RWPE2 (cell line): ENCODE data around the gene TSPO2.

Source experiments
- ATAC-seq: fragments of 200-7000 bp; cut with Tn5 transposase; 3 replicates; pipeline ENCODE4 v1.9.1; 2021; ENCODE audit warnings: low read depth
- DNase-seq: peaks from one replicate; pipeline ENCODE4 v3.0.0-alpha.2; 2020; ENCODE audit warnings: low spot score
- H3K27ac ChIP-seq: fragments of 450-650 bp; 2 replicates; pipeline ENCODE4 v1.5.1; 2017; ENCODE audit warnings: mild to moderate bottlenecking; ENCODE audit not compliant: poor library complexity, severe bottlenecking
- H3K27me3 ChIP-seq: fragments of 250-450 bp; sonication (Bioruptor Pico); 2 replicates; pipeline ENCODE4 v1.5.1; 2021; ENCODE audit warnings: mild to moderate bottlenecking, moderate library complexity; ENCODE audit not compliant: insufficient read depth, poor library complexity, severe bottlenecking
- H3K36me3 ChIP-seq: fragments of 250-450 bp; sonication (Bioruptor Pico); 2 replicates; pipeline ENCODE4 v1.5.1; 2020; ENCODE audit warnings: low read depth, mild to moderate bottlenecking, moderate library complexity
- H3K4me1 ChIP-seq: fragments of 250-450 bp; sonication (Bioruptor Pico); 2 replicates; pipeline ENCODE4 v1.5.1; 2021; ENCODE audit warnings: mild to moderate bottlenecking, moderate library complexity; ENCODE audit not compliant: insufficient read depth, poor library complexity, severe bottlenecking
- H3K4me3 ChIP-seq: fragments of 250-450 bp; sonication (Bioruptor Pico); 2 replicates; pipeline ENCODE4 v1.5.1; 2021; ENCODE audit warnings: mild to moderate bottlenecking, moderate library complexity; ENCODE audit not compliant: severe bottlenecking
- H3K9me3 ChIP-seq: fragments of 250-450 bp; sonication (Bioruptor Pico); 2 replicates; pipeline ENCODE4 v1.5.1; 2021; ENCODE audit warnings: mild to moderate bottlenecking, moderate library complexity; ENCODE audit not compliant: severe bottlenecking
- TF ChIP-seq, protein P1 (sequence below): fragments of 450-650 bp; IDR thresholded peaks from one replicate; pipeline ENCODE4 v1.5.1; 2017; ENCODE audit warnings: mild to moderate bottlenecking, moderate library complexity; ENCODE audit not compliant: poor library complexity, severe bottlenecking

TSPO2 gene

DNA sequence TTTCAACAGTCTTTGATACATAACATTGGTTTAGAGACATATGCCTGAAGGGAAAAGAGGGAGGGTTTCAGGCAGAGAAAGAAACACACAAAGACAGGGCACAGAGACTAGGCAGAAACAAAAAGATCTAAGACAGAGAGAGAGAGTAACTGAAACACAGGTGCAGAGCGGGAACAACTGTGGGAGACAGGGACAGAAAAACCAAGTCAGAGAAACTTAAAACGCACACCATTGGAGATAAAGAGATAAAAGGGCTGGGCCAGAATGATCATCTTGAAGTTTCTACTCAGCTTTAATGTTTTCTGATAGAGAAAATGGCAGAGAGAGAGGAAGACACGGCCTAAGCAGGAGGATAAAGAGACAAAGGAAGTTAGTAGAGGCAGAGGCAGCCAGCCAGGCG lies 15.0 kb upstream of the TSPO2 start:
- Histone ChIP-seq H3K9me3 (no peaks in the 10 kb centered on the region), H3K4me1 (peaks cover 23% of the 10 kb centered on the region), H3K27ac (no peak overlapping the region), H3K4me3 (no peak overlapping the region), H3K27me3 (no peaks in the 10 kb centered on the region), H3K36me3 (no peaks in the 10 kb centered on the region)
- TF ChIP-seq, protein P1, sequence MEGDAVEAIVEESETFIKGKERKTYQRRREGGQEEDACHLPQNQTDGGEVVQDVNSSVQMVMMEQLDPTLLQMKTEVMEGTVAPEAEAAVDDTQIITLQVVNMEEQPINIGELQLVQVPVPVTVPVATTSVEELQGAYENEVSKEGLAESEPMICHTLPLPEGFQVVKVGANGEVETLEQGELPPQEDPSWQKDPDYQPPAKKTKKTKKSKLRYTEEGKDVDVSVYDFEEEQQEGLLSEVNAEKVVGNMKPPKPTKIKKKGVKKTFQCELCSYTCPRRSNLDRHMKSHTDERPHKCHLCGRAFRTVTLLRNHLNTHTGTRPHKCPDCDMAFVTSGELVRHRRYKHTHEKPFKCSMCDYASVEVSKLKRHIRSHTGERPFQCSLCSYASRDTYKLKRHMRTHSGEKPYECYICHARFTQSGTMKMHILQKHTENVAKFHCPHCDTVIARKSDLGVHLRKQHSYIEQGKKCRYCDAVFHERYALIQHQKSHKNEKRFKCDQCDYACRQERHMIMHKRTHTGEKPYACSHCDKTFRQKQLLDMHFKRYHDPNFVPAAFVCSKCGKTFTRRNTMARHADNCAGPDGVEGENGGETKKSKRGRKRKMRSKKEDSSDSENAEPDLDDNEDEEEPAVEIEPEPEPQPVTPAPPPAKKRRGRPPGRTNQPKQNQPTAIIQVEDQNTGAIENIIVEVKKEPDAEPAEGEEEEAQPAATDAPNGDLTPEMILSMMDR = no peak
- no peak for ATAC-seq
- DNase-seq = no peak

GRCh38 chr6:41027799-41028560 lies 14.3 kb upstream of the TSPO2 start:
- ATAC-seq = peak; percentile 86

GRCh38 chr6:41028561-41029412 lies 13.5 kb upstream of the TSPO2 start:
- Histone ChIP-seq H3K4me3 (peak overlapping the region; percentile 17), H3K9me3 (no peaks in the 10 kb centered on the region), H3K27me3 (no peaks in the 10 kb centered on the region), H3K4me1 (peaks cover 7% of the 10 kb centered on the region), H3K27ac (no peak overlapping the region), H3K36me3 (no peaks in the 10 kb centered on the region)
- TF ChIP-seq, protein P1 = no peak
- DNase-seq (no peak), ATAC-seq (peak; percentile 15; the same call in 2 of the 3 replicates)

More at GRCh38 chr6:41027799-41028560, 14.3 kb upstream of the TSPO2 start:
- H3K27me3 ChIP-seq = no peaks in the 10 kb centered on the region
- H3K9me3 ChIP-seq = no peaks in the 10 kb centered on the region
- peak overlapping the region; percentile 17 for H3K4me3 ChIP-seq
- no peaks in the 10 kb centered on the region for H3K36me3 ChIP-seq
- TF ChIP-seq, protein P1 = peak; percentile 96
- peaks cover 15% of the 10 kb centered on the region for H3K4me1 ChIP-seq
- H3K27ac ChIP-seq = no peak overlapping the region
- DNase-seq = no peak

DNA sequence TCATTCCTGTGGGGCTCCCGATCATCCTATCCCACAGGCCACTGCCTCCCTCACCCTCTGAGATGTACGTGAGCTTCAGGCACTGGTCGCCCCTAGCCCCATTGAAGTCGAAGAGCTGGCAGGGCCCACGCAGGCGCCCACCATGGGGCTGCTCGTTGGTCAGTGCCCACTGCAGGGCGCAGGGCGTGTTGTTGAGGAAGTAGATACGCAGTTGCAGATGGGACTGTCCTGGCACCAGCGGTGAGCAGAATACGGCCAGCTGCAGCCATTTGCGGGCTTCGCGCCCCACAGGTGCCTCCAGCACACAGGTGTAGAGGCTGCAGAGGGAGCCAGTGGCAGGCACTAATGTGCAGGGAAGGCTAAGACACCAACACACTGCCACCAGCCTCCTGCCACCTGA lies 9.4 kb upstream of the TSPO2 start:
- DNase-seq (no peak), ATAC-seq (no peak)
- no peak overlapping the region for H3K4me3 ChIP-seq
- no peaks in the 10 kb centered on the region for H3K9me3 ChIP-seq
- H3K36me3 ChIP-seq = no peaks in the 10 kb centered on the region
- no peak overlapping the region for H3K27ac ChIP-seq
- H3K4me1 ChIP-seq = peaks cover 24% of the 10 kb centered on the region
- no peaks in the 10 kb centered on the region for H3K27me3 ChIP-seq
- TF ChIP-seq, protein P1 = no peak
